HepG2 (cell line): ENCODE data around the gene CTSW. TPM values are rescaled to one million over a fixed set of nuclear protein-coding genes. Genes with fewer than 3 reads are reported as not detected.
A peak's percentile ranks its signal among the peaks of the same experiment; 100 is the strongest.

Source experiments
- CSRNP2 ChIP-seq: sonication (generic); formaldehyde crosslinking; conservative IDR thresholded peaks from 2 replicates; pipeline ENCODE4 v1.8.0; 2022; ENCODE audit warnings: low read depth, missing genetic modification reagents
- HDAC2 ChIP-seq: sonication (generic); formaldehyde crosslinking; IDR thresholded peaks from 2 replicates; pipeline ENCODE4 v1.4.0; 2020; ENCODE audit warnings: missing genetic modification reagents
- HMGXB3 ChIP-seq: sonication (generic); formaldehyde crosslinking; IDR thresholded peaks from 2 replicates; pipeline ENCODE4 v1.4.0; 2020; ENCODE audit warnings: missing genetic modification reagents, borderline replicate concordance
- HNF4A ChIP-seq: sonication (generic); formaldehyde crosslinking; IDR thresholded peaks from 2 replicates; pipeline ENCODE4 v1.4.0; 2020; ENCODE audit warnings: missing genetic modification reagents
- MEIS1 ChIP-seq: sonication (generic); formaldehyde crosslinking; IDR thresholded peaks from 2 replicates; pipeline ENCODE4 v1.9.0; 2021; ENCODE audit warnings: mild to moderate bottlenecking, missing genetic modification reagents, moderate library complexity, borderline replicate concordance
- PAXIP1 ChIP-seq: sonication (generic); formaldehyde crosslinking; conservative IDR thresholded peaks from 2 replicates; pipeline ENCODE4 v1.4.0; 2020; ENCODE audit warnings: mild to moderate bottlenecking, missing genetic modification reagents, moderate library complexity
- RAD21 ChIP-seq: fragments of 450-650 bp; formaldehyde crosslinking; IDR thresholded peaks from 2 replicates; pipeline ENCODE4 v1.5.0; 2020; ENCODE audit warnings: mild to moderate bottlenecking
- TMF1 ChIP-seq: sonication (generic); formaldehyde crosslinking; IDR thresholded peaks from 2 replicates; pipeline ENCODE4 v1.8.1; 2022; ENCODE audit warnings: low read depth, missing genetic modification reagents
- ZBTB8A ChIP-seq: sonication (generic); formaldehyde crosslinking; IDR thresholded peaks from 2 replicates; pipeline ENCODE4 v1.4.0; 2020; ENCODE audit warnings: mild to moderate bottlenecking, low read depth, missing genetic modification reagents, borderline replicate concordance
- ZFP1 ChIP-seq: IDR thresholded peaks from 2 replicates; pipeline ENCODE4 v1.6.1; 2016
- ZFYVE20 ChIP-seq: sonication (generic); formaldehyde crosslinking; IDR thresholded peaks from 2 replicates; pipeline ENCODE4 v1.8.0; 2023; ENCODE audit warnings: low read depth, mild to moderate bottlenecking, moderate library complexity, missing genetic modification reagents, borderline replicate concordance
- ZNF143 ChIP-seq: sonication (generic); formaldehyde crosslinking; IDR thresholded peaks from 2 replicates; pipeline ENCODE4 v1.4.0; 2020; ENCODE audit warnings: missing genetic modification reagents
- ZNF225 ChIP-seq: sonication (generic); formaldehyde crosslinking; IDR thresholded peaks from 2 replicates; pipeline ENCODE4 v1.4.0; 2020; ENCODE audit warnings: mild to moderate bottlenecking, missing genetic modification reagents
- ZNF33A ChIP-seq: sonication (generic); formaldehyde crosslinking; IDR thresholded peaks from 2 replicates; pipeline ENCODE4 v1.5.1; 2020; ENCODE audit warnings: missing genetic modification reagents, mild to moderate bottlenecking, moderate library complexity, borderline replicate concordance
- ZNF512 ChIP-seq: sonication (generic); formaldehyde crosslinking; IDR thresholded peaks from 2 replicates; pipeline ENCODE4 v1.4.0; 2020; ENCODE audit warnings: mild to moderate bottlenecking, missing genetic modification reagents
- ZNF572 ChIP-seq: sonication (generic); formaldehyde crosslinking; IDR thresholded peaks from 2 replicates; pipeline ENCODE4 v1.5.1; 2020; ENCODE audit warnings: mild to moderate bottlenecking, missing genetic modification reagents
- ZNF766 ChIP-seq: sonication (generic); formaldehyde crosslinking; IDR thresholded peaks from 2 replicates; pipeline ENCODE4 v1.5.0; 2020; ENCODE audit warnings: missing genetic modification reagents, borderline replicate concordance
- polyA plus RNA-seq, 8 experiments: library from polyadenylated mRNA; depleted of rRNA in 3 of 8; stranded (reverse) in 7 of 8; unstranded in 1 of 8; fragments of >200 nt; fragmentation: Illumina TruSeq in 4 of 8; extraction: Trizol in 4 of 8; gene quantifications; 2 replicates each; pipeline versions ENCODE4 v1.2.1 to v1.2.3, GENCODE V29; 2011 to 2016; ENCODE audit warnings: low read depth in 4 of 8, missing spikeins in 1 of 8, mixed read lengths in 1 of 8; ENCODE audit not compliant: insufficient read depth in 1 of 8
- total RNA-seq, 5 experiments: library from RNA; depleted of rRNA; stranded (reverse); fragments of >200 nt; fragmentation: Illumina TruSeq; extraction: Trizol; gene quantifications; 2 replicates each; pipeline ENCODE4 v1.2.3, GENCODE V29; 2016; ENCODE audit warnings: low read depth in 1 of 5

CTSW gene
- total and polyA plus RNA-seq, 2 of the 13 experiments (the other 11 are each of a cell fraction or from before 2014, with no cell fraction given) = 0.09 TPM; not detected in 1

- TF ChIP-seq ZFYVE20 (CRISPR knock-in tag) (no peak), CSRNP2 (no peak), ZNF572 (no peak; the same call in 1 of the 2 replicates), TMF1 (CRISPR knock-in tag) (peak; percentile 97), MEIS1 (CRISPR knock-in tag) (no peak; the same call in 1 of the 2 replicates), ZFP1 (CRISPR knock-in tag) (no peak), PAXIP1 (CRISPR knock-in tag) (no peak), ZNF33A (CRISPR knock-in tag) (no peak), HDAC2 (no peak), ZNF143 (CRISPR knock-in tag) (peak; percentile 40; the same call in 1 of the 2 replicates), HMGXB3 (CRISPR knock-in tag) (no peak), RAD21 (CRISPR knock-in tag) (no peak), ZNF512 (CRISPR knock-in tag) (no peak), ZNF766 (CRISPR knock-in tag) (peak; percentile 85; the same call in 1 of the 2 replicates), HNF4A (no peak), ZBTB8A (no peak), ZNF225 (CRISPR knock-in tag) (no peak)
Observed at GRCh38 chr11:65890324-65891218, 10.9 kb downstream of the CTSW start, which contains the start of gene CCDC85B (continued).
